Measurements from ENCODE around the gene PAFAH1B1. TPM values are rescaled to one million over a fixed set of nuclear protein-coding genes. Genes with fewer than 3 reads are reported as not detected.

PAFAH1B1 gene
- total and polyA plus RNA-seq, 2 donors (not counting 1 experiment from before 2014, with no cell fraction given), result 41.4 to 170 TPM

DNA sequence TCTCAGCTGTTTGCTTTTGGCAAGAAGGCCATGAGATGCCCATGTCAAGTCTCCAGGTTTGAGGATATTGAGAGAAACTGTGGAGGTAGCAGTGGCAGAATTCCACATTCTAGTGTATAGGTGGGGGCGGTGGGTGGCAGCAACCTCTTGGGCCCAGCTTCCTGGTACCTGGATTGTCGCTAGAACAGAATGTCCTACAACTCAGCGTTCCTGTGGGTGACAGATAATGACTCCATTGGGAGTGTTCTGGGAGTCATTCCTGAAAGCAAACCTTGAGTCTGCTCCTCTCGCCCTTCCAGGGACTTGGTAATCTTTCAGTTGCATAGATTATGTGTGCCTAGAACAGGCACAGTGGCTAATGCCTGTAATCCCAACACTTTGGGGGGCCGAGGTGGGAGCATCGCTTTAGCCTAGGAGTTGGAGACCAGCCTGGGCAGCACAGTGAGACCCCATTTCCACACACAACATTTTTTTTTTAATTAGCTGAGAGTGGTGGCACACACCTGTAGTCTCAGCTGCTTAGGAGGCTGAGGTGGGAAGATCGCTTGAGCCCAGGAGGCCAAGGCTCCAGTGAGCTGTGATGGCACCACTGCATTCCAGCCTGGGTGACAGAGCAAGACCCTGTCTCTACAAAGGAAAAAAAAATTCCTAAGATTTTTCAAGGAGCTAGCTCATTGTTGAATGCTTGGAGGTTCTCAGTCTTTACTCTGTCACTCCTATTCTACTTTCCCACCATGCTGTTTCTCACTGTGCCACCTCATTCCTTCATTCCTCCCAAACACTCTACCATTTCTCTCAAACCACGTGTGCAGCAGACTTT, 43.9 kb upstream of the PAFAH1B1 start:
- Histone ChIP-seq H3K4me1 (ENCODE audit: control insufficient read depth in 2 of 2, insufficient read depth in 2 of 2, low read length in 2 of 2) (no peaks in the 10 kb centered on the region), H3K4me3 (ENCODE audit: control extremely low read depth in 1 of 5, extremely low read depth in 1 of 5, insufficient read depth in 1 of 5, low read depth in 2 of 5, low read length in 4 of 5) (no peak overlapping the region), H3K36me3 (replicated peaks in 1 of 2; ENCODE audit: control extremely low read depth in 1 of 2, control insufficient read depth in 1 of 2, extremely low read depth in 1 of 2, insufficient read depth in 2 of 2, low read length in 1 of 2) (no peaks in the 10 kb centered on the region), H4K20me1 (ENCODE audit: control insufficient read depth, insufficient read depth, low read length, poor library complexity, severe bottlenecking) (no peaks in the 10 kb centered on the region), H3K27me3 (replicated peaks in 1 of 4; ENCODE audit: control extremely low read depth in 1 of 4, control insufficient read depth in 3 of 4, insufficient read depth in 4 of 4, low read length in 3 of 4) (no peaks in the 10 kb centered on the region), H3K9me3 (ENCODE audit: control extremely low read depth in 1 of 3, control insufficient read depth in 2 of 3, insufficient read depth in 1 of 3, low read length in 2 of 3) (no peaks in the 10 kb centered on the region), H3K79me2 (ENCODE audit: control insufficient read depth, insufficient read depth, low read length) (no peaks in the 10 kb centered on the region), H3K4me2 (replicated peaks; ENCODE audit: low read depth, low read length, poor library complexity, severe bottlenecking) (no peak overlapping the region), H2AFZ (ENCODE audit: insufficient read depth, low read depth, low read length, poor library complexity, severe bottlenecking) (no peak overlapping the region), H3K27ac (ENCODE audit: low read length in 2 of 2) (no peak overlapping the region), H3K9ac (ENCODE audit: low read length) (no peak overlapping the region)
- CTCF ChIA-PET, result interaction anchor here (0.6 kb wide), 1 partner anchor 197 kb away, joined by 3 read pairs; no protein-coding TSS in a partner anchor
- intact Hi-C loops (cut with micrococcal nuclease), result no loop called here
- ATAC-seq (ENCODE audit: low read depth) (no peak), DNase-seq (no peak)
- TF ChIP-seq EZH2 (IDR thresholded peaks at IDR 0.05; ENCODE audit: borderline replicate concordance, insufficient read depth, low read depth, low read length, poor library complexity, severe bottlenecking), result no peak
- TF ChIP-seq, protein P1, sequence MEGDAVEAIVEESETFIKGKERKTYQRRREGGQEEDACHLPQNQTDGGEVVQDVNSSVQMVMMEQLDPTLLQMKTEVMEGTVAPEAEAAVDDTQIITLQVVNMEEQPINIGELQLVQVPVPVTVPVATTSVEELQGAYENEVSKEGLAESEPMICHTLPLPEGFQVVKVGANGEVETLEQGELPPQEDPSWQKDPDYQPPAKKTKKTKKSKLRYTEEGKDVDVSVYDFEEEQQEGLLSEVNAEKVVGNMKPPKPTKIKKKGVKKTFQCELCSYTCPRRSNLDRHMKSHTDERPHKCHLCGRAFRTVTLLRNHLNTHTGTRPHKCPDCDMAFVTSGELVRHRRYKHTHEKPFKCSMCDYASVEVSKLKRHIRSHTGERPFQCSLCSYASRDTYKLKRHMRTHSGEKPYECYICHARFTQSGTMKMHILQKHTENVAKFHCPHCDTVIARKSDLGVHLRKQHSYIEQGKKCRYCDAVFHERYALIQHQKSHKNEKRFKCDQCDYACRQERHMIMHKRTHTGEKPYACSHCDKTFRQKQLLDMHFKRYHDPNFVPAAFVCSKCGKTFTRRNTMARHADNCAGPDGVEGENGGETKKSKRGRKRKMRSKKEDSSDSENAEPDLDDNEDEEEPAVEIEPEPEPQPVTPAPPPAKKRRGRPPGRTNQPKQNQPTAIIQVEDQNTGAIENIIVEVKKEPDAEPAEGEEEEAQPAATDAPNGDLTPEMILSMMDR (IDR thresholded peaks at IDR 0.05), result no peak
- POLR2A ChIA-PET, result no interaction called here
- peaks cover 3% of the 10 kb centered on the region for H3K27me3 Mint-ChIP-seq
- H3K9me3 Mint-ChIP-seq (ENCODE audit: insufficient read depth), result no peaks in the 10 kb centered on the region
- no peak overlapping the region for H3K27ac Mint-ChIP-seq
- no peak overlapping the region for H3K4me3 Mint-ChIP-seq
- WGBS (ENCODE audit: insufficient coverage), result 95% methylated on average over 5 of the region's 8 CpGs
- H3K4me1 Mint-ChIP-seq, result no peaks in the 10 kb centered on the region

DNA sequence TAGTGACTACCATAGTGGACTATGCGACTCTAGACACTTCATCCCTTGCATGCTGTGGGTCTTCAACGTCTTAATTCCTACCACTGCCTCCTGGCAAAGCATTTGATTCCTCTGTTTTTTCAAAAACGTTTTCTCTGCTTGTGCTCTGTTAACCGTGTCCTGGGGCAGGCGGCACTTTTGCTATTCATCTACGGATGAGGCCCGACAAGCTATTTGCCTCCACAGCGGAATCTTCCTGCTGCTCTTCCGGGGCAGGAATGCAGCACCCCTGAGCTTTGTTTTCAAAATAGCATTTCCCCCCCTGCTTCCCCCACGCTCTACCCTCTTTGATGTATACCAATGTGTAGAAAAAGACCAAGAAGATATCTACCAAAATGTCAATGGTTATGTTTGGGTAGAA, 42.0 kb upstream of the PAFAH1B1 start:
- H3K27me3 ChIP-seq (replicated peaks in 1 of 4; ENCODE audit: control extremely low read depth in 1 of 4, control insufficient read depth in 3 of 4, insufficient read depth in 4 of 4, low read length in 3 of 4), result no peaks in the 10 kb centered on the region
- ATAC-seq (ENCODE audit: low read depth), result no peak
- H3K9ac ChIP-seq (ENCODE audit: low read length), result no peak overlapping the region
- H3K4me3 ChIP-seq (ENCODE audit: control extremely low read depth in 1 of 5, extremely low read depth in 1 of 5, insufficient read depth in 1 of 5, low read depth in 2 of 5, low read length in 4 of 5), result no peak overlapping the region
- 53% methylated on average over 5 of the region's 10 CpGs for WGBS (ENCODE audit: insufficient coverage)
- intact Hi-C loops (cut with micrococcal nuclease), result no loop called here
- no peak overlapping the region for H3K4me3 Mint-ChIP-seq
- ChIA-PET CTCF (no interaction called here), POLR2A (no interaction called here)
- peaks cover 3% of the 10 kb centered on the region for H3K27me3 Mint-ChIP-seq
- H3K4me2 ChIP-seq (replicated peaks; ENCODE audit: low read depth, low read length, poor library complexity, severe bottlenecking), result no peak overlapping the region
- no peaks in the 10 kb centered on the region for H3K4me1 Mint-ChIP-seq
- TF ChIP-seq, protein P1 (IDR thresholded peaks at IDR 0.05), result no peak
- no peak for TF ChIP-seq EZH2 (IDR thresholded peaks at IDR 0.05; ENCODE audit: borderline replicate concordance, insufficient read depth, low read depth, low read length, poor library complexity, severe bottlenecking)
- H3K27ac ChIP-seq (ENCODE audit: low read length in 2 of 2), result no peak overlapping the region
- no peaks in the 10 kb centered on the region for H4K20me1 ChIP-seq (ENCODE audit: control insufficient read depth, insufficient read depth, low read length, poor library complexity, severe bottlenecking)
- no peaks in the 10 kb centered on the region for H3K4me1 ChIP-seq (ENCODE audit: control insufficient read depth in 2 of 2, insufficient read depth in 2 of 2, low read length in 2 of 2)
- no peaks in the 10 kb centered on the region for H3K79me2 ChIP-seq (ENCODE audit: control insufficient read depth, insufficient read depth, low read length)
- DNase-seq, result no peak
- H3K36me3 ChIP-seq (replicated peaks in 1 of 2; ENCODE audit: control extremely low read depth in 1 of 2, control insufficient read depth in 1 of 2, extremely low read depth in 1 of 2, insufficient read depth in 2 of 2, low read length in 1 of 2), result no peaks in the 10 kb centered on the region
- no peaks in the 10 kb centered on the region for H3K9me3 Mint-ChIP-seq (ENCODE audit: insufficient read depth)
- H3K27ac Mint-ChIP-seq, result no peak overlapping the region
- no peak overlapping the region for H2AFZ ChIP-seq (ENCODE audit: insufficient read depth, low read depth, low read length, poor library complexity, severe bottlenecking)
- H3K9me3 ChIP-seq (ENCODE audit: control extremely low read depth in 1 of 3, control insufficient read depth in 2 of 3, insufficient read depth in 1 of 3, low read length in 2 of 3), result no peaks in the 10 kb centered on the region

All from B cell (primary cell).